Loucy (cell line): ENCODE results near the gene KRT32.

Source experiments
- CTCF ChIP-seq: fragments of 200-600 bp; sonication (generic); conservative IDR thresholded peaks from 2 replicates; pipeline ENCODE4 v1.5.1; 2014; ENCODE audit warnings: mild to moderate bottlenecking, antibody characterized with exemption, low read length
- EZH2phosphoT487 ChIP-seq: fragments of 200-600 bp; IDR thresholded peaks from 2 replicates; pipeline ENCODE4 v1.6.1; 2018; ENCODE audit warnings: antibody characterized with exemption, mild to moderate bottlenecking, moderate library complexity, borderline replicate concordance

GRCh38 chr17:41512546-41513167, 45.5 kb upstream of the KRT32 start:
- TF ChIP-seq CTCF (no peak), EZH2phosphoT487 (no peak)
